ENCODE measurements around the gene KPTN. TPM values are rescaled to one million over a fixed set of nuclear protein-coding genes. Genes with fewer than 3 reads are reported as not detected.

The KPTN gene
- total RNA-seq, 1 donor from 2014 or later: 9.3 TPM

DNA sequence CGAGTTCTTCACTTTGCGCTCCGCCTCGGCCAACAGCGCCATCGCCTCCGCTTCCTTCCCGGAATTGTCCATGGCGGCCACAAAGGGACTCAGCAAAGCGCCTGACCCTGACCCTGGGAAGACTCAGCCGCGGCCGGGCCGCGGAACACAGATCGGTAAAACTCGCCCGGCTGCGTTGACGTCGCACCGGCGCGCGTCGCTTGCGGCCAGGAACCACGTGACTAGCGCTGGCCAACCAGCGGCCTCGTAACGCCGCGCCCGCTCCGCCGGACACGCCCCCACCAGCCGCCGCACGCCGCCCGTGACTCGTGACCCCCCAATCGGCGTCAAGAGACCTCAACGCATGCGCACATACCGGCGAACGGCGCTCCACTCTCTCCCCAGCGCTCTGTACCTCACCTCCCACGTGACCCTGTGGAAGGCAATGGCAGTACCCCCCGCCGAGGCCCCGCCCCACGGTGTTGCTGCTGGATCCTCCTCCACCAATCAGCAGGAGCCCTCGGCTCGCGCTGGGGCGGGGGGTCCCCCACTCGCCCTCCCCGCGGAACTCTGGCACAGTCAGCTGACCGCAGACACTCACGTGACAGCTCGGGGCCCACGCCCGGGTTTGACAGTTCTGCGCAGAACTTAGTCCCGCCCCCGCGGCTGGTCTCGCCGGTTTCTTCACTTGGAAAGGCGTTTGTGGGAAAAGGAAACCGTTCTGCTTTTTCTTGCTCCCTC, 31.0 kb upstream of the KPTN start, which contains the start of gene NAPA:
TSS of gene NAPA (minus strand) at position 195 of the 720 bp plus-strand sequence. CDS start at position 72, 123 bp downstream.
- DNase-seq: peak; percentile 100
- H3K27ac ChIP-seq: peak within 1 kb of the TSS; percentile 98
- ATAC-seq: peak; percentile 97
- no peaks in the 10 kb centered on the region for H3K36me3 ChIP-seq
- H3K27me3 ChIP-seq: no peaks in the 10 kb centered on the region
- TF ChIP-seq, protein P1, sequence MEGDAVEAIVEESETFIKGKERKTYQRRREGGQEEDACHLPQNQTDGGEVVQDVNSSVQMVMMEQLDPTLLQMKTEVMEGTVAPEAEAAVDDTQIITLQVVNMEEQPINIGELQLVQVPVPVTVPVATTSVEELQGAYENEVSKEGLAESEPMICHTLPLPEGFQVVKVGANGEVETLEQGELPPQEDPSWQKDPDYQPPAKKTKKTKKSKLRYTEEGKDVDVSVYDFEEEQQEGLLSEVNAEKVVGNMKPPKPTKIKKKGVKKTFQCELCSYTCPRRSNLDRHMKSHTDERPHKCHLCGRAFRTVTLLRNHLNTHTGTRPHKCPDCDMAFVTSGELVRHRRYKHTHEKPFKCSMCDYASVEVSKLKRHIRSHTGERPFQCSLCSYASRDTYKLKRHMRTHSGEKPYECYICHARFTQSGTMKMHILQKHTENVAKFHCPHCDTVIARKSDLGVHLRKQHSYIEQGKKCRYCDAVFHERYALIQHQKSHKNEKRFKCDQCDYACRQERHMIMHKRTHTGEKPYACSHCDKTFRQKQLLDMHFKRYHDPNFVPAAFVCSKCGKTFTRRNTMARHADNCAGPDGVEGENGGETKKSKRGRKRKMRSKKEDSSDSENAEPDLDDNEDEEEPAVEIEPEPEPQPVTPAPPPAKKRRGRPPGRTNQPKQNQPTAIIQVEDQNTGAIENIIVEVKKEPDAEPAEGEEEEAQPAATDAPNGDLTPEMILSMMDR (IDR thresholded peaks at IDR 0.05): no peak
- H3K4me3 ChIP-seq: peak within 1 kb of the TSS; percentile 95
- H3K9me3 ChIP-seq: no peaks in the 10 kb centered on the region
- H3K4me1 ChIP-seq: peaks cover 48% of the 10 kb centered on the region
- intact Hi-C loops (cut with DNase I): no loop called here

DNA sequence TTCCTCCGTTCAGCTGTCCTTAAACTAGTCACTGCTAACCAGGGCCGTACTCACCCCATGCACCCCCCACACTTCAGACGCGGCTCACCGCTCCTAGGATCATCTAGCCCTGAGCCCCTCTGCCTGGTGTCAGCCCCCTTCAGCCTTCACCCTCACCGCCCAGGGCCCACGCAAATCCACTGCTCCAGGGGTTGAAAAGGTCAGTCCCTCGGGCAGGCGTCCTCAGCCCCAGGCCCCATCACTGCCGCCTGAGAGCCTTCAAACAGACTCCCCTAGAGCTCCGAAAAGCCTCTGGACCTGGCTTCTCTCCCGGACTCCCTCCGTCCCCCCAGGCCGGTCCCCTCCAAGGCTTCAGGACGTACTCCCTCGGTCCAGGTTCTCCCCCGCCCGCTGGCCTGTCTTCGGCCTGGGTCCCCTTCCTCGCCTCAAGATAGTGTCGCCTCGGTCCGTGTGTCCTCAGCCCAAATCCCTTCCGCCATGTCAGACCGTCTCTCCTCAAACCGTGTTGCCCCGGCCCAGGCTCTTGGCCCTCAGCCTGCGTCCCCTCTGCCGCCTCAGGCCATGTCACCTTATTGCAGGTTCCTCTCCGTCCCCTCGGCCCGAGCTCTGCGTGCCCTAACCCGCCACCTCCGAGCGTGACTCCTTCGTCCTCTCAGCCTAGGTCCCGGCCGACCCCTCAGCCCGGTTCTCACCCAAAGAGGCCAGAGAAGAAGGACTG, 30.3 kb upstream of the KPTN start:
- intact Hi-C loops (cut with DNase I): no loop called here
- ATAC-seq: no peak
- Histone ChIP-seq H3K9me3 (no peaks in the 10 kb centered on the region), H3K4me3 (peak overlapping the region; percentile 95), H3K4me1 (peaks cover 55% of the 10 kb centered on the region), H3K36me3 (no peaks in the 10 kb centered on the region), H3K27ac (peak overlapping the region; percentile 98), H3K27me3 (no peaks in the 10 kb centered on the region)
- TF ChIP-seq, protein P1 (IDR thresholded peaks at IDR 0.05): no peak
- DNase-seq: no peak

DNA sequence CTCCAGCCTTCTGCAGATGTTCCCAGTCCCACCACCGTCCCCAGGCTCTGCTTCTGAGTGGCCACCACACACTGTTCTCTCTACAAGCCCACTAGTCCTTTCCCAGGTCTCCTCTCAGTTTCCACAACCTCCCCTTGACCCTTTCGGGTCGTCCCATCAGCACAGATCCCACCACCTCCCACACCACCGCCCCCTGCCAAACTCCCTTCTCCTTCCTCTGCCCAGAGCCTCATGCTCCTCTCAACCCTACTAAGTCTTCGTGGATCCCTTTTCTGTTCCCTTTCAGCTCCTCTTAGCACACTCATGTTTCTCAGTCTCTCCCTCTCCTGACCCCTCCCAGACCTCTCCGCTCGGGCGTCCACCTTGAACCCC, 28.9 kb upstream of the KPTN start:
- no peaks in the 10 kb centered on the region for H3K27me3 ChIP-seq
- DNase-seq: no peak
- intact Hi-C loops (cut with DNase I): no loop called here
- H3K4me3 ChIP-seq: peak overlapping the region; percentile 95
- H3K27ac ChIP-seq: peak overlapping the region; percentile 98
- H3K4me1 ChIP-seq: peaks cover 66% of the 10 kb centered on the region
- H3K9me3 ChIP-seq: no peaks in the 10 kb centered on the region
- no peak for ATAC-seq
- TF ChIP-seq, protein P1 (IDR thresholded peaks at IDR 0.05): no peak
- no peaks in the 10 kb centered on the region for H3K36me3 ChIP-seq

DNA sequence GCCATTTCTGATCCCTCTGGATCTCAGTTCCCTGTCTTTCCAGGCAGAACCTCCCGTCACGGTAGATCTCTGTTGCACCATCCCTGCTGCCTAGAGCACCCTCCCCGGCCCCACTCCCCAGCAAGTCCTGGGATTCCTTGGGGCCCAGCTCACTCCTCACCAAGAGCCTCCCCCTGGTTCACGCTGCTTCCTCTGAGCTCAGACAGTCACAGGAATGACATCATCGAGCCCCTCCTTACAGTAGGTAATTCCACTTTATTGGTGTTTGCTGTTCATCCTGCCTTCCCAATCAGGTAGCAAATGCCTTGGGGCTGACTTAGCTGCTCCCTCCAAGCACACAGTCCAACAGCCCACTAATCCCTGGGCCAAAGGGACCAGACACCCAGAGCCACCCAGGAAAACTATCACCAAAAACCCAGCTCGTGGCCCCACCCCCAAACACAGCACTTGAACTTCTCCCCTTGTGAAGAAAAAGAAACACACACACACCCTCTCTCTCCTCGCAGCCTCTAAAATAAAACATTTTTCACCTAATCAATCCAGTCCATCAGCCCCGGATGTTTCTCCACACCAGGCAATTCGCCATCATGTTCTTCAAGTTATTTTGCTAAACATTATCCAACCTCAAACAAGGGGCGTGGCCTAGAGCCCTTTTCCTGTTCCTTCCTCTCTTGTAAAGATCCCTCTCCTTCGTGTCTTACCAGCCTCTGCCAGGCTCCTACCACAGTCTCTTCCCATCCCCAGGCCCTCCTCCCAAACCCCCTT, 28.3 kb upstream of the KPTN start:
- DNase-seq: no peak
- ATAC-seq: no peak
- Histone ChIP-seq H3K4me1 (peaks cover 72% of the 10 kb centered on the region), H3K4me3 (peak overlapping the region; percentile 95), H3K27ac (peak overlapping the region; percentile 98), H3K9me3 (no peaks in the 10 kb centered on the region), H3K36me3 (no peaks in the 10 kb centered on the region), H3K27me3 (no peaks in the 10 kb centered on the region)
- TF ChIP-seq, protein P1 (IDR thresholded peaks at IDR 0.05): no peak
- intact Hi-C loops (cut with DNase I): no loop called here

DNA sequence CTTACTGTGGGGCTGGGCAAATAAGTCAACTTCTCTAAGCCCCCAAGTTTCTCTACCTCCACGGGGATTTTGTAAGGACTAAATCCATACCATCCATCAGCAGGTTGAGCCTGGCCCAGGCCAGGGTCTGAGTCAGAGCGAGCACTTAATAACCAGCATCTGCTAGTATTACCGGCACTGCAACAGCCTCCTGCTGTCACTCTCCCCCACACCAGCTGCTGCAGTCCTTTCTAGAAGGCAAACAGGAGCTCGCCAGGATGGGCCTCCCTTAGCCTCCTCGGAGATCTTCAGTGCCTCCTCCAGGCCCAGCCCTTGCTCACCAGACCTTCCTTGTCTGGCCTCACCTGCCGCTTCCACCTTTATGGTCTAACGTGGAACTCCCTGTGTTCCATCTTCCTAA, 27.7 kb upstream of the KPTN start:
- TF ChIP-seq, protein P1 (IDR thresholded peaks at IDR 0.05): no peak
- peak overlapping the region; percentile 95 for H3K4me3 ChIP-seq
- H3K36me3 ChIP-seq: peaks cover 2% of the 10 kb centered on the region
- H3K27me3 ChIP-seq: no peaks in the 10 kb centered on the region
- no peaks in the 10 kb centered on the region for H3K9me3 ChIP-seq
- ATAC-seq (no peak), DNase-seq (no peak)
- peak overlapping the region; percentile 98 for H3K27ac ChIP-seq
- intact Hi-C loops (cut with DNase I): no loop called here
- H3K4me1 ChIP-seq: peaks cover 79% of the 10 kb centered on the region
